Posterior cingulate gyrus (tissue), 11 donors: ENCODE results near the gene LHPP.
A peak's percentile ranks its signal among the peaks of the same experiment; 100 is the strongest.

Experiments
- DNase-seq, 10 donors: peaks; one replicate each; pipeline versions ENCODE4 v3.0.0 to v3.0.0-alpha.2; 2020 to 2021; ENCODE audit warnings: mixed read lengths in 3 of 10
- intact Hi-C: fragments of 100-400 bp; cut with DNase I; formaldehyde crosslinking; loops from one replicate; pipeline ENCODE4 v1.15.1; 2023

LHPP gene

GRCh38 chr10:124467165-124467564 is 5.5 kb downstream of the LHPP start:
- intact Hi-C loops = no loop called here
- peak in 1 of 10 donors; percentile 13 for DNase-seq

GRCh38 chr10:124468624-124469023 is 7.0 kb downstream of the LHPP start:
- intact Hi-C loops = no loop called here

GRCh38 chr10:124469956-124470484 is 8.4 kb downstream of the LHPP start:
- intact Hi-C loops = no loop called here
- peak in 2 of 10 donors; percentile 67 to 72 for DNase-seq

More at GRCh38 chr10:124468624-124469023, 7.0 kb downstream of the LHPP start:
- peak in 2 of 10 donors; percentile 21 to 62 for DNase-seq

- DNase-seq = peak in 1 of 10 donors; percentile 67
- intact Hi-C loops = no loop called here
Measured at GRCh38 chr10:124470544-124471434, 9.2 kb downstream of the LHPP start.

- DNase-seq = no peak
- intact Hi-C loops = no loop called here
Measured at GRCh38 chr10:124472071-124472470, 10.4 kb downstream of the LHPP start.

GRCh38 chr10:124473070-124473469 is 11.4 kb downstream of the LHPP start:
- intact Hi-C loops = no loop called here
- peak in 1 of 10 donors; percentile 46 for DNase-seq

GRCh38 chr10:124474514-124475070 is 13.0 kb downstream of the LHPP start:
- intact Hi-C loops = no loop called here
- DNase-seq = peak in 1 of 10 donors; percentile 35

- intact Hi-C loops = no loop called here
- DNase-seq = peak in 2 of 10 donors; percentile 24 to 61
Measured at GRCh38 chr10:124476043-124476725, 14.6 kb downstream of the LHPP start.

GRCh38 chr10:124477614-124478363 is 16.2 kb downstream of the LHPP start:
- peak in 2 of 10 donors; percentile 25 to 39 for DNase-seq
- intact Hi-C loops = no loop called here

- intact Hi-C loops = no loop called here
- peak in 2 of 10 donors; percentile 7 to 43 for DNase-seq
Measured at GRCh38 chr10:124478515-124478914, 16.9 kb downstream of the LHPP start.

- DNase-seq = peak in 1 of 10 donors; percentile 16
- intact Hi-C loops = no loop called here
Measured at GRCh38 chr10:124480860-124481259, 19.2 kb downstream of the LHPP start.

- intact Hi-C loops = no loop called here
- DNase-seq = peak in 1 of 10 donors; percentile 10
Measured at GRCh38 chr10:124481717-124482116, 20.1 kb downstream of the LHPP start.

GRCh38 chr10:124482236-124482800 is 20.7 kb downstream of the LHPP start:
- peak in 2 of 10 donors; percentile 35 to 40 for DNase-seq
- intact Hi-C loops = no loop called here

GRCh38 chr10:124482876-124483275 is 21.3 kb downstream of the LHPP start:
- intact Hi-C loops = no loop called here
- peak in 1 of 10 donors; percentile 22 for DNase-seq

GRCh38 chr10:124484031-124484430 is 22.4 kb downstream of the LHPP start:
- intact Hi-C loops = no loop called here
- DNase-seq = peak in 1 of 10 donors; percentile 39

GRCh38 chr10:124484661-124485060 is 23.0 kb downstream of the LHPP start:
- no peak for DNase-seq
- intact Hi-C loops = no loop called here

GRCh38 chr10:124486635-124487034 is 25.0 kb downstream of the LHPP start:
- intact Hi-C loops = no loop called here
- DNase-seq = no peak

GRCh38 chr10:124491105-124491504 is 29.5 kb downstream of the LHPP start:
- intact Hi-C loops = no loop called here
- peak in 1 of 10 donors; percentile 31 for DNase-seq

GRCh38 chr10:124492266-124492665 is 30.6 kb downstream of the LHPP start:
- intact Hi-C loops = no loop called here
- DNase-seq = no peak
